RWPE2 (cell line): ENCODE measurements around the gene ALDH2.
A peak's percentile ranks its signal among the peaks of the same experiment; 100 is the strongest.

ENCODE experiments used
- ATAC-seq: fragments of 200-7000 bp; cut with Tn5 transposase; 3 replicates; pipeline ENCODE4 v1.9.1; 2021; ENCODE audit warnings: low read depth
- DNase-seq: peaks from one replicate; pipeline ENCODE4 v3.0.0-alpha.2; 2020; ENCODE audit warnings: low spot score
- H3K27ac ChIP-seq: fragments of 450-650 bp; 2 replicates; pipeline ENCODE4 v1.5.1; 2017; ENCODE audit warnings: mild to moderate bottlenecking; ENCODE audit not compliant: poor library complexity, severe bottlenecking
- H3K27me3 ChIP-seq: fragments of 250-450 bp; sonication (Bioruptor Pico); 2 replicates; pipeline ENCODE4 v1.5.1; 2021; ENCODE audit warnings: mild to moderate bottlenecking, moderate library complexity; ENCODE audit not compliant: insufficient read depth, poor library complexity, severe bottlenecking
- H3K36me3 ChIP-seq: fragments of 250-450 bp; sonication (Bioruptor Pico); 2 replicates; pipeline ENCODE4 v1.5.1; 2020; ENCODE audit warnings: low read depth, mild to moderate bottlenecking, moderate library complexity
- H3K4me1 ChIP-seq: fragments of 250-450 bp; sonication (Bioruptor Pico); 2 replicates; pipeline ENCODE4 v1.5.1; 2021; ENCODE audit warnings: mild to moderate bottlenecking, moderate library complexity; ENCODE audit not compliant: insufficient read depth, poor library complexity, severe bottlenecking
- H3K4me3 ChIP-seq: fragments of 250-450 bp; sonication (Bioruptor Pico); 2 replicates; pipeline ENCODE4 v1.5.1; 2021; ENCODE audit warnings: mild to moderate bottlenecking, moderate library complexity; ENCODE audit not compliant: severe bottlenecking
- H3K9me3 ChIP-seq: fragments of 250-450 bp; sonication (Bioruptor Pico); 2 replicates; pipeline ENCODE4 v1.5.1; 2021; ENCODE audit warnings: mild to moderate bottlenecking, moderate library complexity; ENCODE audit not compliant: severe bottlenecking
- CTCF ChIP-seq: fragments of 450-650 bp; IDR thresholded peaks from one replicate; pipeline ENCODE4 v1.5.1; 2017; ENCODE audit warnings: mild to moderate bottlenecking, moderate library complexity; ENCODE audit not compliant: poor library complexity, severe bottlenecking

Gene ALDH2

GRCh38 chr12:111784953-111785352 is 18.2 kb downstream of the ALDH2 start:
- no peak overlapping the region for H3K4me3 ChIP-seq
- no peaks in the 10 kb centered on the region for H3K4me1 ChIP-seq
- H3K27me3 ChIP-seq, result no peaks in the 10 kb centered on the region
- no peak for TF ChIP-seq CTCF
- DNase-seq (no peak), ATAC-seq (no peak)
- H3K9me3 ChIP-seq, result no peaks in the 10 kb centered on the region
- no peak overlapping the region for H3K27ac ChIP-seq
- peaks cover 33% of the 10 kb centered on the region for H3K36me3 ChIP-seq

GRCh38 chr12:111785651-111786050 is 18.9 kb downstream of the ALDH2 start:
- H3K36me3 ChIP-seq, result peaks cover 36% of the 10 kb centered on the region
- H3K27ac ChIP-seq, result no peak overlapping the region
- no peak for ATAC-seq
- no peaks in the 10 kb centered on the region for H3K4me1 ChIP-seq
- no peak for TF ChIP-seq CTCF
- DNase-seq, result no peak
- no peaks in the 10 kb centered on the region for H3K27me3 ChIP-seq
- no peak overlapping the region for H3K4me3 ChIP-seq
- no peaks in the 10 kb centered on the region for H3K9me3 ChIP-seq

GRCh38 chr12:111788178-111788654 is 21.5 kb downstream of the ALDH2 start:
- Histone ChIP-seq H3K36me3 (peaks cover 32% of the 10 kb centered on the region), H3K27me3 (no peaks in the 10 kb centered on the region), H3K4me1 (no peaks in the 10 kb centered on the region), H3K27ac (no peak overlapping the region), H3K4me3 (no peak overlapping the region), H3K9me3 (no peaks in the 10 kb centered on the region)
- DNase-seq (no peak), ATAC-seq (peak; percentile 77)
- peak; percentile 58 for TF ChIP-seq CTCF

- Histone ChIP-seq H3K27ac (no peak overlapping the region), H3K36me3 (peaks cover 35% of the 10 kb centered on the region)
- no peak for TF ChIP-seq CTCF
Observed at GRCh38 chr12:111789779-111790178, 23.0 kb downstream of the ALDH2 start.

GRCh38 chr12:111791507-111791906 is 24.8 kb downstream of the ALDH2 start:
- H3K4me1 ChIP-seq, result no peaks in the 10 kb centered on the region
- H3K9me3 ChIP-seq, result no peaks in the 10 kb centered on the region
- no peak overlapping the region for H3K27ac ChIP-seq
- no peak for TF ChIP-seq CTCF
- peaks cover 25% of the 10 kb centered on the region for H3K36me3 ChIP-seq
- ATAC-seq, result no peak
- no peak overlapping the region for H3K4me3 ChIP-seq
- no peak for DNase-seq
- H3K27me3 ChIP-seq, result no peaks in the 10 kb centered on the region

More at GRCh38 chr12:111789779-111790178, 23.0 kb downstream of the ALDH2 start:
- no peak for DNase-seq
- Histone ChIP-seq H3K4me3 (no peak overlapping the region), H3K4me1 (no peaks in the 10 kb centered on the region), H3K27me3 (no peaks in the 10 kb centered on the region), H3K9me3 (no peaks in the 10 kb centered on the region)
- no peak for ATAC-seq
